GM10266 (cell line): ENCODE results near the gene KNCN.

Source experiments
- DNase-seq: peaks from one replicate; pipeline ENCODE4 v3.0.0; 2012; ENCODE audit errors: extremely low spot score
- TF ChIP-seq, protein P1 (sequence below): IDR thresholded peaks from 2 replicates; pipeline ENCODE4 v1.5.1; 2012; ENCODE audit warnings: mild to moderate bottlenecking, low read depth; ENCODE audit not compliant: control insufficient read depth, insufficient read depth; ENCODE audit errors: missing control alignments

The KNCN gene

DNA sequence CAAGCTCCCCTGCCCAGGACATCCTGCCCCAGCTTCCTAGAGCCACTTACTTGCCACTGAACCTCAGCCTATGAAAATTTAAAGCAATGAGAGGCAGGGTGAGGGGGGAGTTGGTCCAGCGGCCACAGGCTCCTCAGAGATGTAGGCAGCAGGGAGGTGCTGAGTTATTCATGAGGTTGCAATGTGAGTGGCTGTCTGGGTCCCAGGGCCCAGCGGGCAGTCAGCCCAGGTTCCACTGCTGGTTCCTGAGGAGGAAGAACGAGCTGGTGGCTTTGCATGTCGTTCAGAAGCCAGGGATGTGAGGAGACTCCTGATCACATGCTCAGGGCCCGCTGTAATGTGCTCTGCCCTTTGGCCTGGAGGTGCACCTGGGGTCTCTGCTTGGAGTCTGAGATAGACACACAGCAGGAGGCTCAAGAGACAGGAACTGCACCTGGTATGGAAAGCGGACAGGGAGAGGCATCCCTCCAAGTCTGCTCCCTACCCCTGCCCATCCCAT is at the start of gene KNCN:
KNCN (minus strand) TSS at position 51 of the 499 bp plus-strand sequence. CDS start 432 bp downstream, outside the sequence.
- TF ChIP-seq, protein P1, sequence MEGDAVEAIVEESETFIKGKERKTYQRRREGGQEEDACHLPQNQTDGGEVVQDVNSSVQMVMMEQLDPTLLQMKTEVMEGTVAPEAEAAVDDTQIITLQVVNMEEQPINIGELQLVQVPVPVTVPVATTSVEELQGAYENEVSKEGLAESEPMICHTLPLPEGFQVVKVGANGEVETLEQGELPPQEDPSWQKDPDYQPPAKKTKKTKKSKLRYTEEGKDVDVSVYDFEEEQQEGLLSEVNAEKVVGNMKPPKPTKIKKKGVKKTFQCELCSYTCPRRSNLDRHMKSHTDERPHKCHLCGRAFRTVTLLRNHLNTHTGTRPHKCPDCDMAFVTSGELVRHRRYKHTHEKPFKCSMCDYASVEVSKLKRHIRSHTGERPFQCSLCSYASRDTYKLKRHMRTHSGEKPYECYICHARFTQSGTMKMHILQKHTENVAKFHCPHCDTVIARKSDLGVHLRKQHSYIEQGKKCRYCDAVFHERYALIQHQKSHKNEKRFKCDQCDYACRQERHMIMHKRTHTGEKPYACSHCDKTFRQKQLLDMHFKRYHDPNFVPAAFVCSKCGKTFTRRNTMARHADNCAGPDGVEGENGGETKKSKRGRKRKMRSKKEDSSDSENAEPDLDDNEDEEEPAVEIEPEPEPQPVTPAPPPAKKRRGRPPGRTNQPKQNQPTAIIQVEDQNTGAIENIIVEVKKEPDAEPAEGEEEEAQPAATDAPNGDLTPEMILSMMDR, result no peak
- DNase-seq, result no peak

DNA sequence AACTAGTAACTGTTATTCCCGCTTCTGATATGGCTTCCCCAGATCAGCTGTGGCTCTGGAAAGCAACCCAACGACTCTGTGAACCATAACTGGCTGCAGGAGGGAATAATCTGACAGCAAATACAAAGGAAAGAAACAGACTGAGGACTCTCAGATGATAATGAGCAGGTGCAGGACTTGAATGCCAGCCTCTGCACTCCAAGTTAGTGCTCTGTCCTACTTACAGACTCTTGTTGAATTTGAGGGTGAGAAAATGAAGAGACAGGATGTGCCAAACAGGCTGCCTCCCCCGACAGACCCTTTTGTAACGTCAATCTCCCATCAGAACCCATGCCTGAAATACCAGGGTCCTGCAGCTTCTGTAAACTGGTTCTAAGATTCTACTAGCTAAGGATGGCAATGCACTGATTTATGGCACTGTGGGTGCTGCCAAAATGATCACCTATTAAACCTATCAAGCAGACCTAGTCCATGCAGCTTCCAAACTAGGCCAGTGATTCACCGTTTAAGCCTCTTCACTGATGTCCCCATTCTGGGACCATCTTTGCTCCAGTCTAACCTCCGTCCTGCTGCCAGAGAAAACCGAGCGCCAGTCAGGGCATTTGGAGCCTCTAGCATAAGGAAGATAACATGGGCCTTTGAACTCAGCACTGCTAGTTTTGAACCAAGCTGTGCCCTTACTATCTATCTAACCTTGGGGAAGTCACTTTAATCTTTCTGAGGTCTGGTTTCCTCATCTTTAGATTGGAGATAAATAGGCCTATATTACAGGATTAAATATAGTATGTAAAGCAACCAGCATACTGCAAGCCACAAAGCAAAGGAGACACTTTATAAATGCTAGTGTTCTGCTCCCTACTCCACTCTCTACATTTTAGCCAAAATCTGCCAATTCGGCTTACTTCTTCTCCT is 47.9 kb upstream of the KNCN start:
- TF ChIP-seq, protein P1, result no peak
- DNase-seq, result no peak

DNA sequence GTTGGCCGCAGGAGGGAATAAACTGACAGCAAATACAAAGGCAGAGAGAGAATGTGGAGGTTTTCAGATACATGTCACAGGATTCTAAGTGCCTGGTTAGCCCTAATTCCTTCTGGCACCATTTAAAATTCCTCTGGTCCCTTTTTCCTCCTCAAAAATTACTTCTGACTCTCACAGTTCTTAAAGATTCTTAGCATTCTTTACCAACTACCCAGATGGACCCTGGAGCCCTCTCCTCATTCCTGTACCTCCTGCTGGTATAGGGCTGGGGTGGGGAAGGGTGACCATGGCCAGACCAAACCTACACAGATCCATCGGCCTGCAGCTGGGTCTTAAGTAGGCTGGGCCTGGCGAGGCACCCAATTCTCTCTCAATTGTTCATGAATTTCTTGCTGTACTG is 45.4 kb upstream of the KNCN start:
- TF ChIP-seq, protein P1, result no peak
- no peak for DNase-seq

DNA sequence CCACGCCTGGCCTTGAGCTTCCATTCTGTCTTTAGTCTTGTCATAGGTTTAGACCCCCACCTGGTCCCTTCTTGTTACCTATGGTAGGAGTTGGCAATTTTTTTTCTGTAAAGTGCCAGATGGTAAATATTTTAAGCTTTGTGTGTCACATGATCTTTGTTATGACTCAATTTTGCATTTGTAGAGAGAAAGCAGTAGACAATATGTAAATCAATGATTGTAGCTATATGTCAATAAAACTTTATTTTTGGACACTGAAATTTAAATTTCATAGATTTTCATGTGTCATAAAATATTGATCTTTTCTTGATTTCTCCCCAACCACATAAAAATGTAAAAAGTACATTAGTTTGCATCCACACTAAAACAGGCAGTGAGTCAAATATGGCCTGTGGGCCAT is 44.6 kb upstream of the KNCN start:
- TF ChIP-seq, protein P1, result no peak
- DNase-seq, result no peak

- TF ChIP-seq, protein P1, result no peak
- DNase-seq, result no peak
Measured at GRCh38 chr1:46595127-46595526, 43.7 kb upstream of the KNCN start.

GRCh38 chr1:46594063-46594462 is 42.6 kb upstream of the KNCN start:
- DNase-seq, result no peak
- TF ChIP-seq, protein P1, result no peak

DNA sequence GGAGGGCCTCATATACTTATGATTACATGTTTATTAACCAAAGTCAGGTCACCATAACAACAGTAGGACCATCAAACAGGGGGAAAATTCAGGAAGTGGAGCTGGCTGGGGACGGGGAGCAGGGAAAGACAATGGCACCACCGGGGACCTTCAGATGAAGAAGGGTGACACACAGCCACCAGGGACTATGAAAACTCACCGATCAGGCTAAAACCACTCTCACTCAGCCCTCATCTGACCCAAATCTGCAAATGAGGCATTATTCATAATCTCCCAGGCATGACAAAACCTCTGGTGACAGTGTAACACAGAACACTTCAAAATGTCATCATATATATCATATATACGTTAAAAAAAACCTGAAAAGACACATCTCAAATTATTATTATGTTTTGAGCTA is 41.4 kb upstream of the KNCN start:
- TF ChIP-seq, protein P1, result no peak
- no peak for DNase-seq
